SW480 (cell line): Measurements from ENCODE around the gene PRKCA.
A peak's percentile ranks its signal among the peaks of the same experiment; 100 is the strongest.
"Not testable (repeated sequence)": the region's sequence is repeated elsewhere in the genome, so short reads cannot be mapped to it uniquely, and the experiment has no call there.

Experiments
- DNase-seq: peaks from one replicate; pipeline ENCODE4 v3.0.0-alpha.2; 2016; ENCODE audit warnings: low spot score

The PRKCA gene

DNA sequence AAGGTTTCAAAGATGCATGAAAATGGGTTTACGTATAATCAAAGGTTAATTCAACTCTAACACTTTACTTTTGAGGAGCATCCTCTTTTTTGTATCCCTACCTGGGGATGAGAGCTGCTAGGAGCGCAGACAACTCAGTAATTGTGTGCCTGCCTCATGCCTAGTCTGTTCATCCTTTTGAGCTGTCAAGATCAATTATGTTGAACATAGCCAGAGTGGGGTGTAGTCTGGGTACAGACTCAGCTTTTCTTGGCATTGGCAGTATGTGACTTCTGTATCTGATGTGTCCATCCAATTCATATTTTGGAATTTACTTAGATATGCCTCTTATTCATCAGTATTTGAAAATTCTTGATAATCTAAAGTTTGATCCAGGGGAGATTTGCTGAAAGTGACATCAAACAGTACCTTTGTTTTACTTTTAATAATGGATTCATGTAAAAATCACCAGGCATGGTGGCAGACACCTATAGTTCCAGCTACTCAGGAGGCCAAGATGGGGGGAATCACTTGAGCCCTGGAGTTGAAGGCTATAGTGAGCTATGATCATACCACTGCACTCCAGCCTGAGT lies 24.1 kb downstream of the PRKCA start:
- no peak for DNase-seq

DNA sequence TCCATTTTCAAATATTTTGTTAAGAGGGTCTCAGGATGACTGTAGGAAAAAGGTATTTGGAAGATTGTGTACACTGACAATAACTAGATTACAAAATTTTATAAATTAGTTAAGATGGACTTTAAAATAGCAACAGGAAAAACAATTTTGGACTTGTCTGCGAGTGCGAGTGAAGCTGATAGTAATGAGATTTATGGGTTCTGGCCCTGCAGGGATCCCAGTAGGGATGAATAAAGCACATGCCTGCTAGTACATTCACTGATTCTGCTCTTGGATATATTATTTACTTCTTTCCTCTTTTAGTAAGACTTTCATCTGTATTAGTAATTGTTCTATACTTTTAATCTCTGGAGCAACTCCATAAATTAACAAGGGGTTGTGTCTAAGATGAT lies 28.2 kb downstream of the PRKCA start:
- DNase-seq, result no peak

DNA sequence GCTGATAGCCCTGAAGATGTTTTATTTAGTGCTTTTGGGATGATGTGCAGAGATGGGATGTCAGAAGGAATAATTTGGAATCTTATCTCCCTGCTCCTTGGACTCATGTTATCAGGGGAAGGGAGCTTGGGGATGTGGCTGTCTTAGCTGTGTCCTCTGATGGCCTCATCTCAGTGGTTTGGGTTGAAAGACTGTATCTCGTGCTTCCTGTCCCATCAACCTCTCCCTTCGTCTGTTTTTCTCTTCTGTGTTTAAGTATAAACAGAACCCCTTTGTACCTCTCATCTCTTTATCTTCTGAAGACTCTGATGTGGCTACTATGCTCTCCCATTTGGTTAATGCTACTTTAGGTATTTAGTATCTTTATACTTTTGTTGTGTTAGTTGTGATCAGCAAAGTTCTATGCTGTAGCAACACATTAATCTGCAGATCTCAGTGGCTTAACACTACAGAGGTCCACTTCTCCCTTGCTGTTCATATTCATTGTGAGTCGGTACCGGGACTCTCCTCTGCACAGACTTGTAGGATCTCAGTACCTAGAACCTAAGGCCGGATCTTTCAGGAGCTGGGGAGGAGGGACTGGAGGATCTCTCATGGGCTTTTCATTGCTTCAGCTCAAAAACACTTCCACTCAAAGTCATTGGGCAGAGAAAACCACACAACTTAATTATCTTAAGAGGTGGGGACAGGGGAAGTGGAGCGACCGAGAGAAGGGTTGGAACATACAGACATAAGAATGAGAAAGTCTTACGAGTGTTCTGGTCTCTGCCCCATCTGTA lies 28.8 kb downstream of the PRKCA start:
- DNase-seq, result no peak

DNA sequence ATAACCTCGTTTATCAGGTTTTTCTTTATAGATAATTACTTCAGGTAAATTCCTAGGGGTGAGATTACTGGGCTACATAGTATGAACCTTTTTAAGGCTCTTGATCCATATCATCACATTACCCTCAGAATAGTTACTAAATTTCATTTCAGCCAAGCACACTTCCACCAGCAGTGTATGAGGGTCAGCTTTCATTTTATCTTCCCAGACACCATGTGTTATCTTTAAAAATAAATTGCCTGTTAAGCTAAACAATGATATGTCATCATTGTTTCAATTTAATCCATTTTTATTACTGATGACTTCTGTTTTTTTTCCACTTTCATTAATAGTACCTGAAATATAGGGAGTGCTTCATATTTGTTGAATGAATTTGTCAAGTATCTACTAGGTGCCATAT lies 33.4 kb downstream of the PRKCA start:
- DNase-seq, result no peak

DNA sequence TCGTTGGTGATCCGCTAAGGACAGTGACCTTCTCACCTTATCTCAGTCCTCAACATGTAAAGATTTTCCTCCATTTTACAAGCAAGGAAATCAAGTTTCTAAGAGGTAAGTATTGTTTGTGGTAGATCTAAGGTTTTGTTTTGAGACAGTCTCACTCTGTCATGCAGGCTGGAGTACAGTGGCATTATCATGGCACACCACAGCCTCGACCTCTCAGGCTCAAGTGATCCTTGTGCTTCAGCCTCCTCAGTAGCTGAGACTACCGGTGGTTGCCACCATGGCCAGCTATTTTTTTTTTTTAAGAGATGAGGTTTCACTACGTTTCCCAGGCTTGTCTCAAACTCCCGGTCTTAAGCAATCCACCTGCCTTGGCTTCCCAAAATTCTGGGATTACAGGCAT lies 34.9 kb downstream of the PRKCA start:
- no peak for DNase-seq

DNA sequence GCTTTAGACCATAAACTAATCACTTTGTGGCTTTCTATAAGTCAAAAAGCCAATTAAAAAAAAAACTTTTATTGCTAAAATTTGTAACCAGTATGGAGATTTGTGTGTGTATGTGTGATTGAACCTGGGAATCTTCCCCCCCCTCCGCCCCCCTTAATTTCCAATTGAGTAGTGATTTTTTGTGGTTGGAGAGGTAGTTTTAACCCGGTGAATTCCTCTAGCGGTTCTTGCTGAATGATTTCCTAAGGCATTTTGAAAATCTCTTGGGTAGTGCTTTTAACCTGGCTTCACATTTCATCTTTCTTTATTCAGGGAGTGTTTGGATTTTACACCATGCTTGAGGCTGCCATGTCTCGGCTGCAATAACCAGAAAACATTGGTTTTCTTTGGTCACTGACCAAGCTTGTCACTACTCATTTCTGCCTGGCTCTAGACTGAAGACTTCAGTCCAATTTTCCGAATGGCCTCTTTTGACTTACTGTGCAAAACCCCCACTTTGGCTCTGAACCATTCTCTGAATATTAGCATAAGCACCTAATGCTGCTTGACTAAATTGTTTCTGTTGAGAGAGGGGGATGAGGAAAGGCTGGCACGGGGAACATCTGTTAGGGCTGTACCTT lies 35.6 kb downstream of the PRKCA start:
- no peak for DNase-seq

DNA sequence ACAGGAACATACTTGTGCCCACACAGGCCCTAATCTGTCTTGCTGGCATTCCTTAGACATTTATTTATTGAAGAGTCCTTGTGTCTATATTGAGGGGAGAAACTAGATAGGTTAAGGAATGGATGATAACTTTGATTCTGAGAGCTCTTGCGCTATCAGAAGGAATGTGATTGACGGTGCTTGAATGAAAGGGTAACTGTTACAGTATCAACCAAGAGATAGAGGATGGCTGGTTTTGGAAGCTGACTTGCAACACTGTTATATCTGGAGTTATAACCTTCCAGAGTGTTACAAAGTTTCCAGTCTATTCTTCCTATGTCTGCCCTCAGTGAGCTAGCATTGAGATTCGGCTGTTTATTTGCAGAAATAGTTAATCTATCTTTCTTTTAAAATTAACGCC lies 36.5 kb downstream of the PRKCA start:
- no peak for DNase-seq

DNA sequence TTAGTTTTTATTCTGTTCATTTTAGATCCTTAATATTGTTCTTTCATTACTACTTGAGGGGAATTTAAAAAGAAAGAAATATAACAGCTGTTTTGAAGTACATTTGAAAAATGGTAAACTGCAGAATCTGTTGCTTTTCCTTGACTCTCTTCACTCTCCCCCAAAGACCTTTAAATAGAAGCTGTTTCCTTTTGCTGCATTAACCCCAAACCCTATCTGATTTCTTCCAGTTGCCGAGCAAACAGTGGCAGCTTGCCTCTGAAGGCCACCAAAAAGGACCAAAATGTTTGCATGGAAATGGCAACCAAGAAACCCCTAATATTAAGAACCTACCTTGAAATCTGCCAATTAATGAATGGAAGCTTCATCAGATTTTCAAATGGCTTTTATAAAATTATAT lies 37.1 kb downstream of the PRKCA start:
- DNase-seq, result no peak

DNA sequence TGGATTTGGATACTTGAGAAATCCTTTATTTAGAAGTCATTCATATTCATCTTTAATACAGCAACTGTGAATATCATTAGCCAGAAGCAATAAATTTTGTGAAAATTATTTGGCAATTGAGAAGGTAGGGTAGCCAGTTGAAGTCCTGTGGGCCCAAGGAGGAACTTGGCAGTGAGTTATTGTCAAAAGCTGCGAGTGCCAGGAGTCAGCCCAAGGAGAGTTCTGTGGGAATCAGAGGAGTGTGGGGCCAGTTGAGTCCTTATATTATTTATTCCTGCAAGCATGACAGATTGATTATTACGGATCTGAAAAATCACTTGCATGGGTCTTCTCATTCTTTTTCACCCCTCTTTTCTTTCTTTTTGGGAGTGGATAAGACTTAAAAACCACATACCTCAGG lies 38.3 kb downstream of the PRKCA start:
- no peak for DNase-seq

DNA sequence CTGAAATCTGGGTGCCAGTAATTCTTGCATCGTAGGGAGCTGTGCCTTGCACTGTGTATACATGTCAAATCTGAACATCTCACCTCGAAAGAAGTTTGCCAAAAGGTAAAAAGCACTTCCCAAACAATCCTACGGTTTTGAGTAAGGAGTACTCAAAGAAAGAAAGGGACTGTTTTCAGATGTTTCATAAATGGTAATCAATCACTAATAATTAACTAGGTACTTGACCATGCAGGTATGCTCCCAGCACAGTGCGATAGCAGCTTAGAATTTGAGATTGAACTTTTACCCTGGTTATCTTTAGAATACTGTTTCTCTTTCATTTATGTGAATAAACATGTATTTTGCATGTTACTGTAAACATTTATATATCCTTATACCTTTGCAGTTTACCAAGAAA lies 39.0 kb downstream of the PRKCA start:
- no peak for DNase-seq

DNA sequence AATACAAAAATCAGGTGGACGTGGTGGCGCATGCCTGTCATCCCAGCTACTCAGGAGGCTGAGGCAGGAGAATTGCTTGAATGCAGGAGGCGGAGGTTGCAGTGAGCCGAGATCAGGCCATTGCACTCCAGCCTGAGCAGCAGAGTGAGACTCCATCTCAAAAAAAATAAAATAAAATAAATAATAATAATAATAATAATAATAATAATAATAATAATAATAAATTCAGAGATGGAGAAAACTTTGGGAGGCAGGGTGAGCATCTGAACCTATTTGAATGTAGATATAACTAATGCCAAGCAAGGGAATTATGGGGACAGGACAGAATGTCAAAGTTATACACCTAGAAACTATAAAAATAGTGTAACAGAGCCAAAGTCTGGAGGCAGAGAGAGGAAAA lies 39.9 kb downstream of the PRKCA start:
- DNase-seq, result not testable (repeated sequence)

DNA sequence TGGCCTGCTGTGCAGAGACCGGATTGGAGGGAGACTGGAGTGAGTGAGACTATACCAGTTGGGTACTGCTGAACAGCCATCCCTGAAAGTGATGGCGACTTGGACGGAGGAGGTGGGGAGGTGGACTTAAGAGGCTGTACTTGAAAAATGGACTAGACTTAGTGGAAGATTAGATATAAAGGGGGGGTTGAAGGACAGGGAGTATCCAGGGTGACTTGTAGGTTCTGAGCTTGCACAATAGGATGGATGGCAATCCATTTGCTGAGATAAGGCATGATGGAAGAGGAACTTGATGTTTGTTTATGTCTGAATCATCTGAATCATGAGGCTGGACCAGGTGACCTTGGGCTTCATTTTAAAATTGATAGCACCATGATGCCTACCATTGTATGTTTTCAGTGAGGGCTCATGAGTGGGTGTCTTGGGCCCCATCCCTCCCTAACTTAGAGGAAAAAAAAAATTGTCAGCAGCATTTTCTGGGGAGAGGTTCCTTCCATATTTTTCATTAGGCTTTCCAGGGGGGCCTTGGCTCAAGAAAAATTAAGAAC lies 41.2 kb downstream of the PRKCA start:
- no peak for DNase-seq

DNA sequence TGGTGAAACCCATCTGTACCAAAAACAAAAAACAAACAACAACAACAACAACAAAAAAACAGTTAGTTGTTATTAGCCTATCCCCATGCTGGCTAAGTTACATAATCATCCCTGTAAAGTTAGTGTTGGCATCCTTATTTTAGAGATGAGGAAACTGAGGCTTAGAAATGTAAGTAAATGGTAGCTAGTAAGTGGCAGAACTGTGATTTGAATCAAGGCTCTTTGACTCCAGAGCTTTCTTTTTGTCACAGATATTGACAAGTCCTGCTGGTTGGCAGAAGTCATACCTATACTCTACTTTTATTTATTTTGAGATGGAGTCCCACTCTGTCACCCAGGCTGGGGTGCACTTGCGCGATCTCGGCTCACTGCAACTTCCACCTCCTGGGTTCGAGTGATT lies 42.1 kb downstream of the PRKCA start:
- DNase-seq, result no peak

DNA sequence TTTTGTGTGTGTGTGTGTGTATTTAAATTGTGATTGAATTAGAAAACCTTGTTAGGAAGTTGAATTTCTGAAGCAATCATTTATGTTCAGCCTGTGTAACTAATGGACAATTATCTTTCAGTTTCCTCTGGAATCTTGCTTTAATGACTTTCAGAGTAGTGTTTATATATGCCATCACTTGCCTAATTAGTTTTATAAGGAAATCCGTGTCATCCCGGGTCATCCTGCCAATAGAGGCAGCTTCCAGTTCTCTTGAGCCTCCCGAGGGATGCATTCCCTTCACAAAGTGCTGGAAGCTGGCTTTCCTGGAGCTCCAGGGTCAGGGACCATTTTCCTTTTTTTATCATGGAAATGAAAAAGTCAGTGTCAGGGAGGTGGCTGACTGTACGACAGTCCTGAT lies 42.9 kb downstream of the PRKCA start:
- no peak for DNase-seq

DNA sequence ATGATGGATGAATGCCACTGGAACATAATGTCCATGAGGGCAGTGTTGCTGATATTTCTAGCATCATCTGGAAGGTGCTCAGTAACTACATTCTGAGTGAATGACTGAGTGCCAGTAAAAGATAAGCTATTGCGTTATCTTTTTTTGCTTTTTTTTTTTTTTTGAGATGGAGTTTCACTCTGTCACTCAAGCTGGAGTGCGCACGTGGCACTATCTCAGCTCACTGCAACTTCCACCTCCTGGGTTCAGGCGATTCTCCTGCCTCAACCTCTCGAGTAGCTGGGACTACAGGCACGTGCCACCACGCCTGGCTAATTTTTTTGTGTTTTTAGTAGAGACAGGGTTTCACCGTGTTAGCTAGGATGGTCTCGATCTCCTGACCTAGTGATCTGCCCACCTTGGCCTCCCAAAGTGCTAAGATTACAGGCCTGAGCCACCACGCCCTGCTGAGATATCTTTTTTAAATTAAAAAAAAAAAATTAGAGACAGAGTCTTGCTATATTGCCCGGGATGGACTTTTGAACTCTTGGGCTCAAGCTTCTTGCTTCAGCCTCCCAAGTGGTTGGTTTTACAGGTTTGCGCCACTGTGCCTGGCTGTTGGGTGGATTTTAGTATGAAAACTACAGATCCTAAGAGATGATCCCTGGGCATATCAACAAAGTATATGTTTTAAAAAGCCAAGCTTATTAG lies 43.7 kb downstream of the PRKCA start:
- DNase-seq, result not testable (repeated sequence)

DNA sequence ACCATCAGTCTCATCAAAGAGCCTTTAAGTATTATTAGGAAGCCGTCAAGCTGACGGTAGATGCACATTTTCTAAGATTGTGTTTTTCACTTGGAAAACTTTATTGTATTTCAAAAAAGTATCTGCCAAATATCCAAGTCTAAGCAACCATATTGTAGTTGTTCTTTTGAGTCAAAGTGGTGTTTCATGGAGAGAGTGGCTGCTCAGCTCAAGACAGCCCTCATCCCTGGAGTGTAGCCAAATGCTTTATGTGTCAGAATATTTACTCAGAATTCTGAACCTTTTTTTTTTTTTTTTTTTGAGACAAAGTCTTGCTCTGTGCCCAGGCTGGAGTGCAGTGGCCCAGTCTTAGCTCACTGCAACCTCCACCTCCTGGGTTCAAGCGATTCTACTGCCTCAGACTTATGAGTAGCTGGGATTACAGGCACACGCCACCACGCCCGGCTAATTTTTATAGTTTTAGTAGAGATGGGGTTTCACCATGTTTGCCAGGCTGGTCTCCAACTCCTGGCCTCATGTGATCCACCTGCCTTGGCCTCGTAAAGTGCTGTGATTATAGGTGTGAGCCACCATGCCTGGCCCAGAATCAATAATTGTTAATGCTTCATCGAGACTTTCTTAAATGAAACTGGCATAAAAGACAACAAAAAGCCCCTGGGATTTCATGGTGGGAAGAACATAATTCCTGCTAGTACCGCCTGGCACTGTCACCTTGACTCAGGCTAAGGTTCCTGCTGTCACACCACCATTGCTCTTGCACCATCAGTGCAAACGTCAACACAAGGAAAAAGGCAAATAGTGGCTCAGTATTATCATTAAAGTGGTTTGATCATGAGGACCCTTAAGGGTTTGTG lies 45.5 kb downstream of the PRKCA start:
- DNase-seq, result no peak

DNA sequence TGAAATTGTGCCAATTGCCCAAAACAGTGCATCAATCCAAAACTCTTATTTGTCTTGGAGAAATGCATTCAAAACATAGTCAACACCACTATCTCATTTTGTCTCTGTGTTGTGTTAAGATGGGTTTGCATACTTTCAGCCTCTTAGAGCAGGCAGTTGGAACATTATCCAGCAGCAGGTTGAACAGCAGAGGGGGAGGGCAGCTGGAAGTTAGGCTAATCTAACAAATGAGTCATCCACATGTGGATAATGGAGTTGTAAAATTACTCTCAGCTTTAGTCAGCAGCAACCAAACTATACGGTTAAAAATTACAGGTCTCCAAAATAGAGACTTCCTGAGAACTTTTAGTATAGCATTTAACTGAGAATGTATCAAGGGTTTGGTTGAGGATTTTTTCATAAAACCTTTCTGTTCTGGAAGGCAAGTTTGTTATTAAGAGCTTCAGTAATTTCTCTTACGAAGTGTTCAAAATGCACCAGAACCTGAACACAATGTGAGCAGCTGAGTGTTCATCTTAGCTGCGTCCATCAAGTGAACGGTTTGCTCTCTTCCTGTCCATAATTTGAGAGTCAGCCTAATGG lies 46.3 kb downstream of the PRKCA start:
- peak; percentile 73 for DNase-seq

DNA sequence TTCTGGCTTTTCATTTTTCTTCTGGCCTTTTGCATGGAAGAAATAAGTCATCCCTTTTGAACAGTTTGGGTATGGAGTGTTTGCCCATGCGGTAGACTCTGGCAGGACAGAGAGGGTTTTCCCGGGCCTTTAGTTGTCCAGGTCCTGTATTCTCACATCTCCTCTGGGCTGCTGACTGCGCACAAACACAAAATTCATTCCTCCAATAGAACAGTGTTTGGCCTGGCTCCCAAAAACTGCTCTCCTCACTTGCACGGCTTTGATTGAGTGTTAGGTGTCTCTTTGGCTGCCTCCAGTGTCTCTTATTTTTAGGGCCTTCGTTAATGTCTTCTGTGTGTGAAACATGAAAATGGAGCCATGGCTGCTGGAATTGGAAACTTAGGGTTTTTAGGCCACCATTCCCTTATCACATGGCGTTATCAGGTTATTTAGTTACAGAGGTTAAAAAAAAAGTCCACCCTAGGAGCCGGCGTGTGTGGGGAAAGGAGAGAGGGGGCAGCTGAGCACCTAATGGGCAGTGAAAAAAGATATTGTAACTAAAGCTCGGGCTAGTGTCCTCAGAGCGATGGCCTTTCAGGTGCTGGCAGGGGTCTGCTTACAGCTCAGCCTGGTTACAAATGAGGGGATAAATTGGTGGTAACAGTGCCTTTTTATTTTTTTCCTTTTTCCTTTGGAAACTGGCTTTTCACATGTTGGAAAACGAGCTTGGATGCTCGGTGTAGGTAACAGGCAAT lies 47.3 kb downstream of the PRKCA start:
- DNase-seq, result no peak

DNA sequence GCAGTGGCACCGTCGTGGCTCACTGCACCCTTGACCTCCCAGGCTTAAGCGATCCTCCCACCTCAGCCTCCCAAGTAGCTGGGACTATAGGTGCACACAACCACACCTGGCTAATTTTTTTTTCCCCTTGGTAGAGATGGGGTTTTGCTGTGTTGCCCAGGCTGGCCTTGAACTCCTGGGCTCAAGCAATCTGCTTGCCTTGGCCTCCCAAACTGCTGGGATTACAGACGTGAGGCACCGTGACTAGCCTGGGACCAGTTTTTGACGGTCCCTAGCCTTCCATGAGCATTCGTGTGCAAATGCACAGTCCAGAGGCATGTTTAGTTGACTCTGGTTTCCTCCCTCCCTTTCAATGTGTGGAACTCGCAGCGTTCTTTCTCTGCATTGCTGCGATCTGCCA lies 48.2 kb downstream of the PRKCA start:
- not testable (repeated sequence) for DNase-seq

DNA sequence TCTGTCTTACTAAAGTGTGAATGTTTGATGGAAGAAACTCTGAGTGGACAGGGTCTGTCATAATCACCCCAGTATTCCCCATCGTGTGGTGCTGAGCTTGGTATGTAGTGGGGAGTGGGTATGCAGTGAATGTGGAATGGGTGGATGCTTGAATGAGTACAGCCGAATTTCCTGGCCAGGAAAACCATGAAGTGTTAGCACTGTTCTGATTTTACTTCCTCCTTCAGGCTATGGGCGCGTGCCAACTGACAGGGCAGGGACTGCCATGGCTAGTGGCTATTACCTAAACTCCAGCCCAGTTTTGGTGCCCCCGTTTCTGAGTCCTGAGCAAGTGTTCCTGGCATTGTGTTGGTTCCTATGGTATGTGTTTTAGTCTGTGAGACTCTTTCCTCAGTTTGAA lies 48.6 kb downstream of the PRKCA start:
- DNase-seq, result no peak

DNA sequence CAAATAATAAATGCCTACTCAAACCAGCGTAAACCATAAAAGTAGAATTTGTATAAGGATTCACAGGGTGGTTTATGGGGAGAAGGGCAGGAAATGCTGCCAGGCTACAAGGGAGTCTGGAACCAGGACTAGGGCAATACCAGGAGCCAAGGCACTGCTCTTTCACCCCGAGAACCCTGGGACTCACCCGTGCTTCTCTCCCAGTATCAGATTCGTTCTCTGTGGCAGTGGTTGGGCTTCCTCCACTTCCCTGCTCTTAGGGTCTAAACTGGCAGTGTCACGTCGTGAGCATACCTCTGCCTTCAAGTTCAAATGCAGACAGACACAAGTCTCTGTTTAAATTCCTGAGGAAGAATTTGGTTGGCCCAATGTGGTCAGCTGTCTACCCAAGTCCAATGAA lies 49.3 kb downstream of the PRKCA start:
- DNase-seq, result no peak
